CD8-positive, alpha-beta memory T cell (primary cell): Measurements from ENCODE around the gene TLR5. TPM values are rescaled to one million over a fixed set of nuclear protein-coding genes. Genes with fewer than 3 reads are reported as not detected.

ENCODE experiments used
- CTCF ChIA-PET: fragments of 350-600 bp; sonication (Branson Sonifier 250); formaldehyde crosslinking; loops from one replicate; lab custom pipeline; 2021; ENCODE audit warnings: antibody characterized with exemption; lab: Charles Lee
- POLR2A ChIA-PET: fragments of 350-600 bp; sonication (Branson Sonifier 250); formaldehyde crosslinking; loops from one replicate; lab custom pipeline; 2021; ENCODE audit warnings: antibody characterized with exemption; lab: Charles Lee
- DNase-seq, 5 donors: peaks; one replicate each; pipeline versions ENCODE4 v3.0.0 to v3.0.0-alpha.2; 2020 to 2022; ENCODE audit warnings: mixed read lengths in 1 of 5
- H3K27ac ChIP-seq: one replicate; pipeline ENCODE4 v1.7.0; 2013; ENCODE audit warnings: low read depth, mild to moderate bottlenecking, low read length, moderate library complexity
- H3K27me3 ChIP-seq: 2 replicates; pipeline ENCODE4 v1.7.0; 2013; ENCODE audit warnings: low read length, mild to moderate bottlenecking; ENCODE audit not compliant: insufficient read depth, poor library complexity, severe bottlenecking
- H3K36me3 ChIP-seq: 2 replicates; pipeline ENCODE4 v1.7.0; 2013; ENCODE audit warnings: mild to moderate bottlenecking, low read length, moderate library complexity; ENCODE audit not compliant: insufficient read depth
- H3K4me1 ChIP-seq: 2 replicates; pipeline ENCODE4 v1.7.0; 2013; ENCODE audit warnings: mild to moderate bottlenecking, low read length, moderate library complexity; ENCODE audit not compliant: insufficient read depth
- H3K4me3 ChIP-seq: 2 replicates; pipeline ENCODE4 v1.7.0; 2013; ENCODE audit warnings: mild to moderate bottlenecking, low read length
- H3K9me3 ChIP-seq: 2 replicates; pipeline ENCODE4 v1.7.0; 2013; ENCODE audit warnings: mild to moderate bottlenecking, low read length
- H3K27ac Mint-ChIP-seq, 8 donors: one replicate each; pipeline ENCODE4 v1.8.0; 2020 to 2021; ENCODE audit warnings: mixed read lengths in 8 of 8, mild to moderate bottlenecking in 6 of 8, inconsistent platforms in 3 of 8, moderate library complexity in 3 of 8
- H3K27me3 Mint-ChIP-seq, 2 donors: one replicate each; pipeline ENCODE4 v1.8.0; 2020 to 2021; ENCODE audit warnings: mixed read lengths in 2 of 2, mild to moderate bottlenecking in 1 of 2, moderate library complexity in 1 of 2
- H3K36me3 Mint-ChIP-seq, 3 donors: one replicate each; pipeline ENCODE4 v1.8.0; 2020 to 2021; ENCODE audit warnings: mixed read lengths in 3 of 3, inconsistent platforms in 1 of 3, mild to moderate bottlenecking in 1 of 3
- H3K4me1 Mint-ChIP-seq, 3 donors: one replicate each; pipeline ENCODE4 v1.8.0; 2020 to 2021; ENCODE audit warnings: mixed read lengths in 3 of 3, inconsistent platforms in 1 of 3, mild to moderate bottlenecking in 1 of 3
- H3K4me3 Mint-ChIP-seq, 7 donors: one replicate each; pipeline ENCODE4 v1.8.0; 2020 to 2021; ENCODE audit warnings: mixed read lengths in 7 of 7, mild to moderate bottlenecking in 6 of 7, moderate library complexity in 4 of 7, inconsistent platforms in 2 of 7
- H3K9me3 Mint-ChIP-seq, 5 donors: one replicate each; pipeline ENCODE4 v1.8.0; 2020 to 2022; ENCODE audit warnings: mixed read lengths in 5 of 5, mild to moderate bottlenecking in 3 of 5, moderate library complexity in 2 of 5, inconsistent platforms in 1 of 5
- polyA plus RNA-seq: library from polyadenylated mRNA; unstranded; fragments of 300-500 nt; fragmentation: Illumina TruSeq; gene quantifications from one replicate; pipeline ENCODE4 v1.2.3, GENCODE V29; 2021
- total RNA-seq, 2 experiments: library from RNA; stranded (reverse); gene quantifications; one replicate each; pipeline ENCODE4 v1.2.3, GENCODE V29; 2021

The TLR5 gene
- total and polyA plus RNA-seq, 3 experiments from 2014 or later = 0.22 to 0.71 (median 0.46) TPM

GRCh38 chr1:223102797-223103533 lies 40.1 kb downstream of the TLR5 start:
- Histone ChIP-seq H3K27me3 (no peaks in the 10 kb centered on the region), H3K4me3 (no peak overlapping the region), H3K27ac (no peak overlapping the region), H3K9me3 (no peaks in the 10 kb centered on the region), H3K4me1 (no peaks in the 10 kb centered on the region), H3K36me3 (no peaks in the 10 kb centered on the region)
- no peak overlapping the region for H3K4me3 Mint-ChIP-seq
- no peak for DNase-seq
- H3K4me1 Mint-ChIP-seq = no peaks in the 10 kb centered on the region
- ChIA-PET POLR2A (no interaction called here), CTCF (no interaction called here)
- peaks cover 17 to 60% of the 10 kb centered on the region in 2 donors for H3K27me3 Mint-ChIP-seq
- H3K36me3 Mint-ChIP-seq = peaks cover 0 to 5% (median 3%) of the 10 kb centered on the region in 3 donors
- H3K9me3 Mint-ChIP-seq = peaks cover 0 to 16% (median 11%) of the 10 kb centered on the region in 5 donors
- H3K27ac Mint-ChIP-seq = no peak overlapping the region

GRCh38 chr1:223097713-223098112 lies 45.3 kb downstream of the TLR5 start:
- H3K27ac ChIP-seq = no peak overlapping the region

GRCh38 chr1:223095870-223096269 lies 47.2 kb downstream of the TLR5 start:
- Histone ChIP-seq H3K27ac (no peak overlapping the region), H3K27me3 (no peaks in the 10 kb centered on the region), H3K4me3 (no peak overlapping the region), H3K36me3 (no peaks in the 10 kb centered on the region), H3K4me1 (no peaks in the 10 kb centered on the region), H3K9me3 (no peaks in the 10 kb centered on the region)
- no peak for DNase-seq
- H3K36me3 Mint-ChIP-seq = peaks cover 0 to 3% (median 0%) of the 10 kb centered on the region in 3 donors
- no peak overlapping the region for H3K4me3 Mint-ChIP-seq
- peaks cover 0 to 10% (median 6%) of the 10 kb centered on the region in 5 donors for H3K9me3 Mint-ChIP-seq
- ChIA-PET CTCF (interaction anchor here (1.0 kb wide), 1 partner anchor 9 kb away, joined by 3 read pairs; no protein-coding TSS in a partner anchor), POLR2A (no interaction called here)
- H3K4me1 Mint-ChIP-seq = no peaks in the 10 kb centered on the region
- H3K27me3 Mint-ChIP-seq = peaks cover 8 to 29% of the 10 kb centered on the region in 2 donors
- H3K27ac Mint-ChIP-seq = no peak overlapping the region

More at GRCh38 chr1:223097713-223098112, 45.3 kb downstream of the TLR5 start:
- peaks cover 0 to 16% (median 11%) of the 10 kb centered on the region in 5 donors for H3K9me3 Mint-ChIP-seq
- CTCF ChIA-PET = interaction anchor here (1.5 kb wide), 1 partner anchor 16 kb away, joined by 5 read pairs; no protein-coding TSS in a partner anchor
- no peaks in the 10 kb centered on the region for H3K4me1 Mint-ChIP-seq
- Histone ChIP-seq H3K4me1 (no peaks in the 10 kb centered on the region), H3K36me3 (no peaks in the 10 kb centered on the region), H3K4me3 (no peak overlapping the region), H3K27me3 (no peaks in the 10 kb centered on the region), H3K9me3 (no peaks in the 10 kb centered on the region)
- peaks cover 14 to 43% of the 10 kb centered on the region in 2 donors for H3K27me3 Mint-ChIP-seq
- peaks cover 0 to 5% (median 3%) of the 10 kb centered on the region in 3 donors for H3K36me3 Mint-ChIP-seq
- POLR2A ChIA-PET = no interaction called here
- no peak overlapping the region for H3K4me3 Mint-ChIP-seq
- DNase-seq = no peak
- no peak overlapping the region for H3K27ac Mint-ChIP-seq

GRCh38 chr1:223091896-223092295 lies 51.2 kb downstream of the TLR5 start:
- no peaks in the 10 kb centered on the region for H3K4me1 ChIP-seq
- no peaks in the 10 kb centered on the region for H3K9me3 ChIP-seq
- H3K36me3 Mint-ChIP-seq = no peaks in the 10 kb centered on the region
- H3K27ac Mint-ChIP-seq = no peak overlapping the region
- no peak overlapping the region for H3K4me3 Mint-ChIP-seq
- no peaks in the 10 kb centered on the region for H3K9me3 Mint-ChIP-seq
- peaks cover 2 to 7% of the 10 kb centered on the region in 2 donors for H3K27me3 Mint-ChIP-seq
- CTCF ChIA-PET = no interaction called here
- no peak overlapping the region for H3K4me3 ChIP-seq
- no peak overlapping the region for H3K27ac ChIP-seq
- peaks cover 0 to 5% (median 4%) of the 10 kb centered on the region in 3 donors for H3K4me1 Mint-ChIP-seq
- DNase-seq = no peak
- no peaks in the 10 kb centered on the region for H3K27me3 ChIP-seq
- H3K36me3 ChIP-seq = no peaks in the 10 kb centered on the region
- POLR2A ChIA-PET = no interaction called here

- no peak overlapping the region for H3K27ac ChIP-seq
- no peaks in the 10 kb centered on the region for H3K4me1 ChIP-seq
- H3K9me3 ChIP-seq = no peaks in the 10 kb centered on the region
- no peaks in the 10 kb centered on the region for H3K36me3 ChIP-seq
- no peak overlapping the region for H3K4me3 ChIP-seq
- Mint-ChIP-seq H3K9me3 (no peaks in the 10 kb centered on the region), H3K27me3 (peaks cover 2 to 7% of the 10 kb centered on the region in 2 donors), H3K4me3 (no peak overlapping the region), H3K36me3 (no peaks in the 10 kb centered on the region), H3K4me1 (peaks cover 0 to 7% (median 5%) of the 10 kb centered on the region in 3 donors), H3K27ac (no peak overlapping the region)
- CTCF ChIA-PET = interaction anchor here (0.6 to 2.5 kb wide), 6 partner anchors 8 to 349 kb away, joined by 3 to 14 read pairs (median 3); no protein-coding TSS in a partner anchor
- DNase-seq = no peak
- H3K27me3 ChIP-seq = no peaks in the 10 kb centered on the region
- POLR2A ChIA-PET = no interaction called here
These were observed 53.8 kb downstream of the TLR5 start for GRCh38 chr1:223089250-223089649.

GRCh38 chr1:223088713-223089240 lies 54.3 kb downstream of the TLR5 start:
- Histone ChIP-seq H3K36me3 (no peaks in the 10 kb centered on the region), H3K27me3 (no peaks in the 10 kb centered on the region), H3K27ac (no peak overlapping the region), H3K4me1 (no peaks in the 10 kb centered on the region), H3K4me3 (no peak overlapping the region), H3K9me3 (no peaks in the 10 kb centered on the region)
- Mint-ChIP-seq H3K36me3 (no peaks in the 10 kb centered on the region), H3K27me3 (peaks cover 2 to 7% of the 10 kb centered on the region in 2 donors), H3K27ac (no peak overlapping the region), H3K4me1 (peaks cover 0 to 7% (median 5%) of the 10 kb centered on the region in 3 donors), H3K9me3 (no peaks in the 10 kb centered on the region), H3K4me3 (no peak overlapping the region)
- DNase-seq = no peak
- CTCF ChIA-PET = interaction anchor here (2.5 kb wide), 1 partner anchor 45 kb away, joined by 9 read pairs; no protein-coding TSS in a partner anchor
- POLR2A ChIA-PET = no interaction called here

GRCh38 chr1:223087291-223088255 lies 55.5 kb downstream of the TLR5 start:
- DNase-seq = no peak
- H3K27ac Mint-ChIP-seq = no peak overlapping the region
- ChIA-PET CTCF (interaction anchor here (0.9 kb wide), 1 partner anchor 8 kb away, joined by 3 read pairs; no protein-coding TSS in a partner anchor), POLR2A (no interaction called here)
- no peak overlapping the region for H3K4me3 ChIP-seq
- H3K36me3 ChIP-seq = no peaks in the 10 kb centered on the region
- no peaks in the 10 kb centered on the region for H3K36me3 Mint-ChIP-seq
- no peak overlapping the region for H3K27ac ChIP-seq
- no peaks in the 10 kb centered on the region for H3K27me3 ChIP-seq
- no peaks in the 10 kb centered on the region for H3K9me3 Mint-ChIP-seq
- no peaks in the 10 kb centered on the region for H3K4me1 ChIP-seq
- peaks cover 2 to 7% of the 10 kb centered on the region in 2 donors for H3K27me3 Mint-ChIP-seq
- H3K4me1 Mint-ChIP-seq = peaks cover 0 to 7% (median 5%) of the 10 kb centered on the region in 3 donors
- H3K9me3 ChIP-seq = no peaks in the 10 kb centered on the region
- no peak overlapping the region for H3K4me3 Mint-ChIP-seq
